ENCODE data around the gene YIPF3.
A peak's percentile ranks its signal among the peaks of the same experiment; 100 is the strongest.

GRCh38 chr6:43509984-43510826, 6.5 kb downstream of the YIPF3 start, which contains the start of gene LRRC73:
- TF ChIP-seq POLR2AphosphoS5 (IDR thresholded peaks at IDR 0.05; ENCODE audit: low read depth, low read length) (0 out of 2 replicates have a peak, but pooled peaks have one; percentile 30), POLR2A (IDR thresholded peaks at IDR 0.05; ENCODE audit: low read depth, low read length) (no peak), TAF1 (IDR thresholded peaks at IDR 0.05; ENCODE audit: borderline replicate concordance, low read depth, low read length) (no peak)

Measured in GM12892 (cell line).